Stimulated activated CD8-positive, alpha-beta memory T cell treated with anti-CD3 and anti-CD28 coated beads, Interleukin-15, amount 100 ng/mL, for 1 hour (primary cell): ENCODE results near the gene TNFRSF19.
"Not testable (repeated sequence)": the region's sequence is repeated elsewhere in the genome, so short reads cannot be mapped to it uniquely, and the experiment has no call there.

ENCODE experiments used
- DNase-seq: peaks from one replicate; pipeline ENCODE4 v3.0.0-alpha.2; 2020; ENCODE audit warnings: low read depth

The TNFRSF19 gene

GRCh38 chr13:23656637-23657371, 86.6 kb downstream of the TNFRSF19 start:
- no peak for DNase-seq

GRCh38 chr13:23658929-23659541, 88.8 kb downstream of the TNFRSF19 start:
- DNase-seq: no peak

DNA sequence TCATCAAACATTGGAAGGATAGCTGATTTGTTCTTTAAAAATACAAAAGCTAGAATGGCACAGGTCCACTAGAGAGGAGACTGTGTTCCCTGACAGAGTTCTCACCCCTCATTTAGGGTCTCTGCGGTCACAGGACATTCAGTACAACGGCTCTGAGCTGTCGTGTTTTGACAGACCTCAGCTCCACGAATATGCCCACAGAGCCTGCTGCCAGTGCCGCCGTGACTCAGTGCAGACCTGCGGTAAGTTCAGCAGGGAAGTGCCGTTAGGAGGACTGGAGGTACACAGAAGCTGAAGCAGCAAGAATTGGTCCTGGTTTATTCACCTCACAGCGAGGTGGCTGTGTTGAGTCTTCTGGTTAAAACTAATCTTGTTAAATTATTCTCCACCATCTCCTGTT, 90.0 kb downstream of the TNFRSF19 start:
- DNase-seq: no peak

DNA sequence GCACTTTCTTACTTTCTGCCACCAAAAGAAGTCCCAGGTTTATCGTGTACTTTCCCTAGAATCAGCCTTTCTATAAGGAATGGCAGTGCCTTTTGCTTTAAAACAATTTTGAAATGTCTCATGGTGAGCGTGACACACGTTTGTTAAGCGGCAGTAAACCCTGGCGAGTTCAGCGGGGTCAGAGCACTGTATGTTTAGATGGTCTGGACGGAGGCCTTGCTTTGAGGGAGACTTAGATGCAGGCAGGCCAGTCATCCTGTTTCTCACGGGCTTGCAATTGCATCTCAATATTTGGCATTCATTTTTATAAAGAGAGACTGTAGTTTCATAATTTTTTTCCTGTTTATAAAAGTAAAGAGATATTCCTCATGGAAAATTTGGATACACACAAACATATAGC, 96.4 kb downstream of the TNFRSF19 start:
- DNase-seq: no peak

- no peak for DNase-seq
Observed at GRCh38 chr13:23667750-23668149, 97.5 kb downstream of the TNFRSF19 start.

DNA sequence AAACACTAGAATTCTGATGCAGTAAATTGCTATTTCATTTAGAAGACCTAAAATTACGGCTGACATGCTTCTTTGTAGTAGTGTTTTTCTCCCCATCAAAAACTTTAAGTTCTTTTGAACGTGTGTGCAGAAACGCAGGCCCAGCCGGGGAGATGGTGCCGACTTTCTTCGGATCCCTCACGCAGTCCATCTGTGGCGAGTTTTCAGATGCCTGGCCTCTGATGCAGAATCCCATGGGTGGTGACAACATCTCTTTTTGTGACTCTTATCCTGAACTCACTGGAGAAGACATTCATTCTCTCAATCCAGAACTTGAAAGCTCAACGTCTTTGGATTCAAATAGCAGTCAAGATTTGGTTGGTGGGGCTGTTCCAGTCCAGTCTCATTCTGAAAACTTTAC, 98.3 kb downstream of the TNFRSF19 start:
- DNase-seq: no peak

GRCh38 chr13:23670793-23671192, 100.6 kb downstream of the TNFRSF19 start:
- no peak for DNase-seq

DNA sequence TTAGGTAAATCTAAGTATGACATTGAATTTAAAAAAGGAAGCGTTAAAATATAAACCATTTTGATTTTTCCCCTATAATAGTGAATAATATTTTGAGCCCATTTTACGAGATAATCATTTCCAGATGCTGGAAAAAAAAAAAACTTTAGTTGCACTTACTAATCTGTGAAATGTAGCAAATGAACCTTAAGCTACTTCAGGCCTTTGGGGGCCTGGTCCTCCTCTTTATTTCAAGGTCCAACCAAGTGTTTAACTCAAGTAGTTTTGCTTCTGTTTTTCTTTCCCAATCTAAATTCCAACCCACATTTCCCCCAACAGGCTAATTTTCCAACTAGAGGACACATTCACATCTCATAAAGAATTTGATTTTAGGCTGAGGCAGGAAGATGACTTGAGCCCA, 101.2 kb downstream of the TNFRSF19 start:
- DNase-seq: no peak

DNA sequence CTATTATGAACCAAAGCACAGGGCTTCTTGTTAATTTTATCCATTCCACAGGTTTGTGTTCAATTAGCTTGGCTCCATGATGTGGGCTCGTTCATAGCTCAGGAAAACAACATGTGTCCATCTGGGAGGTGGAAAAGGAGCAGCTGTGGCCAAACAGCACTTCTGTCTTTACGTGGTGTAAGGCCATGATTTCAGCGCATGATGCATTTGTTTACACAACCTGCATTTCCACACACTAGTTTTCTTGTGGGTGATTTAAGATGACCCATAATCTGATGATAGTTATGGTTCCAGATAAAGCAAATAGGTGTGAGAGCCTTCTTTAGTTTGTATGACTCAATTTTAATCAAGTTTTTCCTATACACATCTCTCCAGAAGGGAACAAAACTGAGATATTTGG, 101.7 kb downstream of the TNFRSF19 start:
- DNase-seq: no peak

DNA sequence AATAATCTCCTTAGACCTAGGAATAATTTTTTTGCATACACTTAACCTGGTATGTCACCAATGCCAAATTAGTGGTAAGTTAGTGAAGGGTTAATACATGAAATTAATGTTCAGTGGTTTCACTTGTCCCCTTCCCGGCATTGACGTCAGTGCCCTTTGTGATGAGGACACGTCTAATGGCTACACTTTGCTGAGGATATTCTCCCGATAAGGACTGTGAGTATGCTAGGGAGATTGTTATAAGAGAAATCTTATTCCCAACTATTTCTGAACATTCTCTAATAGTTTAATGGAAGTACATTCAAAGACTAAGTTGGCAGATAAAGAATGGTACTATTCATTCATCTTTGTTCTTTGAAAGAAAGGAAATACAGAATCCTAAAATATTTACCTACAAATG, 102.4 kb downstream of the TNFRSF19 start:
- DNase-seq: no peak

DNA sequence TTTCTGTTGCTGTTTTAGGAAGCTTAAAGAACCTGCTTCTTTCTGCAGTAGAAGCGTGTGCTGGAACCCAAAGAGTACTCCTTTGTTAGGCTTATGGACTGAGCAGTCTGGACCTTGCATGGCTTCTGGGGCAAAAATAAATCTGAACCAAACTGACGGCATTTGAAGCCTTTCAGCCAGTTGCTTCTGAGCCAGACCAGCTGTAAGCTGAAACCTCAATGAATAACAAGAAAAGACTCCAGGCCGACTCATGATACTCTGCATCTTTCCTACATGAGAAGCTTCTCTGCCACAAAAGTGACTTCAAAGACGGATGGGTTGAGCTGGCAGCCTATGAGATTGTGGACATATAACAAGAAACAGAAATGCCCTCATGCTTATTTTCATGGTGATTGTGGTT, 103.1 kb downstream of the TNFRSF19 start:
- DNase-seq: no peak

DNA sequence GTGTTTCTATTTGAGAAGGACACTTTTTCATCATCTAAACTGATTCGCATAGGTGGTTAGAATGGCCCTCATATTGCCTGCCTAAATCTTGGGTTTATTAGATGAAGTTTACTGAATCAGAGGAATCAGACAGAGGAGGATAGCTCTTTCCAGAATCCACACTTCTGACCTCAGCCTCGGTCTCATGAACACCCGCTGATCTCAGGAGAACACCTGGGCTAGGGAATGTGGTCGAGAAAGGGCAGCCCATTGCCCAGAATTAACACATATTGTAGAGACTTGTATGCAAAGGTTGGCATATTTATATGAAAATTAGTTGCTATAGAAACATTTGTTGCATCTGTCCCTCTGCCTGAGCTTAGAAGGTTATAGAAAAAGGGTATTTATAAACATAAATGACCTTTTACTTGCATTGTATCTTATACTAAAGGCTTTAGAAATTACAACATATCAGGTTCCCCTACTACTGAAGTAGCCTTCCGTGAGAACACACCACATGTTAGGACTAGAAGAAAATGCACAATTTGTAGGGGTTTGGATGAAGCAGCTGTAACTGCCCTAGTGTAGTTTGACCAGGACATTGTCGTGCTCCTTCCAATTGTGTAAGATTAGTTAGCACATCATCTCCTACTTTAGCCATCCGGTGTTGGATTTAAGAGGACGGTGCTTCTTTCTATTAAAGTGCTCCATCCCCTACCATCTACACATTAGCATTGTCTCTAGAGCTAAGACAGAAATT, 103.8 kb downstream of the TNFRSF19 start:
- DNase-seq: no peak

DNA sequence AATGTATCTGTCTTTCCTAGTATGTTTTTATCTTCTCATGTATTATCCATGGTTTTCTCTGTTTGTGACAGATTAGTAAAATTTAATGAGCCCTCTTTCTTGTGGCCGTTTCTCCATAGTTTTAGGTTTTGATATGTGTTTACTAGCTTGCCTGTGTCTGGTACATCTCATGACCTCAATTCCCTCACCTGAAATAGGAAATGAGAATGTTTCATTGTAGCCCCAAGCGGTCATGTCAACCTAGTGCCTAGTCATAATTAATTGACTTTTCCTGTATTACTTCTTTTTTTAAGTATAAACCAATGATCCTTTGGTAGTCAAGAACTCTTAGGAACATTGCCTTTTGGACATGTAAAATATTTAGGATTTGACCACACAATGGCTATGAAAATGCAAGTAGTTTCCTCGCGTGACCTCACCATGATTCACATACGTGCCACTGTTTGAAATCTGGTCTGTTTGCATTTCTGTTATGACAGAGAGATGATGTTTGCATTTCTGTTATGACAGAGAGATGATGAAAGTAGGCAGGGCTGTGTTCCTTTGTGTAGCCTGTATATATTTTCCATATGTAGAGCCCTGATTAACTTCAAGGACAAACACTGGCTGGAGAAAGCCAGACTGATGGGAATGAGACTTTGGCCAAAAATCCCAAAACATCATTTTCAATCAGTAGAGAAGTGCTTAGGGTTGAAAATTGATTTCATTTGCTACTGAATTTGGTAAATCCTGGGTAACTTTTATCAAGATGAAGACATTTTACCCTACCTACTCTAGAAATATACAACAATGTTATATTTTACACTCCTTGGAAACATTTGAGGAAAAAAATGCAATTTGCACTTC, 104.8 kb downstream of the TNFRSF19 start:
- DNase-seq: no peak

- not testable (repeated sequence) for DNase-seq
Observed at GRCh38 chr13:23677679-23678288, 107.6 kb downstream of the TNFRSF19 start.

GRCh38 chr13:23678795-23679194, 108.6 kb downstream of the TNFRSF19 start:
- DNase-seq: no peak

- DNase-seq: no peak
Observed at GRCh38 chr13:23679220-23679619, 109.0 kb downstream of the TNFRSF19 start.

DNA sequence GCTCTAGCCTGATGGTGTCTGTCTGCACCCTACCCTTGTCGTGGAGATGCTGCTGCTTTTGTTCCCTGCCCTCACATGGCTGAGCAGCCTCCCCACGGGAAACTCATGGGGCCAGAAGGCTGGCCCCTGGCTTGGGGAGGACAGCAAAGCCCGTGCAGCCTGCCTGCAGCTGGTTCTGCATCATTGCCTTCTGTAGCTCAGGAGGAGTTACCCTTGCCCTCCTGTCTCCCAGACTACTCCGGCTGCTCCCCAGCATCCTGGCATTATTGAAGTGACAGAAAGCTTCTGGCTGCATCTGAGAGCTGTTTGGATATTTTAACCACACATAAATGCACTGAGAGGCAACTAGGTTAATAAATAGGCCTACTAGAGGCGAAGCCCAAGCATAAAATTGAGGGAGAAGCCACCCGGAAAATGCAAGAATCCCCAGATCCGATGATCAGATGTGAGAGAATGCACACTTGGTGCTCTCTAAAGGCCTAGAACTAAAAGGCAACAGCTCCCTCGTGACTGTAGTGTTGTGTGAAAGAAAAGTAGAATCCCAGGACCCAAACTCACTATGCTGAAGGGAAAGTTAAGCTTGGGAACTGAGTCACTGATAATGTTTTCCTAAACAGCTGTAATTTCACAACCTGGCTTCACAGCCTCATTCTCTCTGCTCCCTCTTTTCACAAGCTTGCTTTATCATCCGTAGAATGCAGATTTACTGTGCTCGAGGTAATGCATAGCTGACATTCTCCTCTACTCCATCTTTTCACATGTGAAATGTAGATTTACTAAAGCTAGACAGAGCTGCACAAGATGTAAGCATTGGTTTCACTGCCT, 110.8 kb downstream of the TNFRSF19 start:
- no peak for DNase-seq

GRCh38 chr13:23683084-23683483, 112.9 kb downstream of the TNFRSF19 start:
- no peak for DNase-seq

GRCh38 chr13:23684647-23685046, 114.4 kb downstream of the TNFRSF19 start:
- no peak for DNase-seq

DNA sequence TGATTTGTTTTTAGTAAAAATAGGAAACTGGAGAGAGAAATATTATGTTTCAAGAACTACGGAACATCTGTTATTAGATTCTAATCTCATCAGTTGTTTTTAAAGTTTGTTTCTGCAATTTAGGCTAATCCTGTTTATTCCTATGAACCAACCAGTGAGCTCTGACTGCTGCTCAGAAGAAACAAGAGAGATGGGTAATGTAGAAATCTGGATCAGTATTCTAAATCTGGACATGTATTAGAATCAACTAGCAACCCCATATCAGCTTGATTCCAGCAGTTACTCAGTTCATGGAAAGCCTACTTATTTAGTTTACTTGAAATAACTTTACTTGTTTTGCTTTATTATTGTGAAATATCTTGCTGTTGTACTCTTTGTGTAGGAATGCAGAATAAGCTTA, 115.2 kb downstream of the TNFRSF19 start:
- no peak for DNase-seq

DNA sequence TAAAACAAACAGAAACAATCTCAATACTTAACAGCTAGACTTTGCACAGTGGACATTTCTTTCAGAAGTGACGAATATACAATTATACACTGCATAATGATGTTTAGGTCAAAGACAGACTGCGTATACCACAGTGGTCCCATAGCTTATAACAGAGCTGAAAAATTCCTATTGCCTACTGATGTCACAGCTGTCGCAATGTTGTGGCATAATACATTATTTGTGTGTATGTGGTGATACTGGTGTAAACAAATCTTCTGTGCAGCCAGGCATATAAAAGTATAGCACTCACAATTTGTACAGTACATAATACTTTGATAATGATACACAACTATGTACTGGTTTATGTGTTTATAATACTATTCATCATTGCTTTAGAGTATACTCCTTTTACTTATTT, 116.7 kb downstream of the TNFRSF19 start:
- no peak for DNase-seq
